Keratinocyte (primary cell): ENCODE measurements around the gene CIBAR2. TPM values are rescaled to one million over a fixed set of nuclear protein-coding genes. Genes with fewer than 3 reads are reported as not detected.

Source experiments
- DNase-seq: peaks from one replicate; pipeline ENCODE4 v3.0.0-alpha.2; 2011; ENCODE audit warnings: low read depth, missing footprints, low spot score
- FAIRE-seq: peaks from 2 replicates; lab custom pipeline; 2011; peaks lifted over from hg19 to GRCh38; lab: Jason Lieb, UNC
- H2AFZ ChIP-seq: 2 replicates; pipeline ENCODE4 v1.6.0; 2012; ENCODE audit warnings: low read length, control low read depth, inconsistent platforms; ENCODE audit not compliant: control insufficient read depth
- H3K27ac ChIP-seq: 2 replicates; pipeline ENCODE4 v1.5.1; 2011; ENCODE audit warnings: low read length; ENCODE audit not compliant: control insufficient read depth, insufficient read depth
- H3K27me3 ChIP-seq: 3 replicates; pipeline ENCODE4 v1.6.0; 2011; ENCODE audit warnings: low read length; ENCODE audit not compliant: control insufficient read depth, insufficient read depth; ENCODE audit errors: extremely low read depth
- H3K36me3 ChIP-seq, 2 experiments: 2 replicates in 1 of 2; 3 replicates in 1 of 2; pipeline ENCODE4 v1.5.1; 2011; ENCODE audit warnings: low read length in 2 of 2, mild to moderate bottlenecking in 1 of 2; ENCODE audit not compliant: control insufficient read depth in 2 of 2, insufficient read depth in 2 of 2; ENCODE audit errors: extremely low read depth in 1 of 2
- H3K4me1 ChIP-seq: 3 replicates; pipeline ENCODE4 v1.5.1; 2011; ENCODE audit warnings: low read length; ENCODE audit not compliant: control insufficient read depth, insufficient read depth; ENCODE audit errors: extremely low read depth
- H3K4me2 ChIP-seq: 3 replicates; pipeline ENCODE4 v1.6.0; 2011; ENCODE audit warnings: low read depth, low read length; ENCODE audit not compliant: control insufficient read depth, insufficient read depth; ENCODE audit errors: extremely low read depth
- H3K4me3 ChIP-seq, 3 experiments: fragments of 200-600 bp in 1 of 3; sonication (generic) in 1 of 3; 2 replicates in 2 of 3; 3 replicates in 1 of 3; pipeline ENCODE4 v1.5.1; 2011 to 2016; ENCODE audit warnings: low read length in 3 of 3, mild to moderate bottlenecking in 3 of 3, control low read depth in 2 of 3, inconsistent platforms in 1 of 3, low read depth in 1 of 3, mixed read lengths in 1 of 3, mixed run types in 1 of 3, moderate library complexity in 1 of 3; ENCODE audit not compliant: control insufficient read depth in 2 of 3, insufficient read depth in 2 of 3; ENCODE audit errors: extremely low read depth in 1 of 3
- H3K79me2 ChIP-seq: 2 replicates; pipeline ENCODE4 v1.6.0; 2012; ENCODE audit warnings: low read length; ENCODE audit not compliant: control insufficient read depth, insufficient read depth
- H3K9ac ChIP-seq: 3 replicates; pipeline ENCODE4 v1.6.0; 2011; ENCODE audit warnings: low read length; ENCODE audit not compliant: control insufficient read depth, insufficient read depth; ENCODE audit errors: extremely low read depth
- H3K9me1 ChIP-seq: 3 replicates; pipeline ENCODE4 v1.6.0; 2011; ENCODE audit warnings: low read length; ENCODE audit not compliant: control insufficient read depth, insufficient read depth; ENCODE audit errors: extremely low read depth
- H3K9me3 ChIP-seq: 2 replicates; pipeline ENCODE4 v1.5.1; 2012; ENCODE audit warnings: low read depth, low read length; ENCODE audit not compliant: control insufficient read depth
- H4K20me1 ChIP-seq: 3 replicates; pipeline ENCODE4 v1.6.0; 2011; ENCODE audit warnings: low read length; ENCODE audit not compliant: control insufficient read depth, insufficient read depth; ENCODE audit errors: extremely low read depth
- CTCF ChIP-seq, 3 experiments: IDR thresholded peaks in 1 of 3; conservative IDR thresholded peaks in 1 of 3; optimal IDR thresholded peaks in 1 of 3; 2 replicates in 2 of 3; 3 replicates in 1 of 3; pipeline versions ENCODE3 to v1.5.1; 2011; ENCODE audit warnings: low read length in 3 of 3, mild to moderate bottlenecking in 3 of 3, moderate library complexity in 2 of 3, control low read depth in 1 of 3, inconsistent platforms in 1 of 3; ENCODE audit not compliant: insufficient read depth in 2 of 3; ENCODE audit errors: extremely low read depth in 1 of 3
- EZH2 ChIP-seq: IDR thresholded peaks from one replicate; pipeline ENCODE4 v1.6.1; 2012; ENCODE audit warnings: inconsistent platforms, mild to moderate bottlenecking, low read length, moderate library complexity
- dilution Hi-C: fragments of 300-500 bp; cut with MboI; formaldehyde crosslinking; loops from one replicate; pipeline ENCODE4 v1.7.0; 2020; ENCODE audit warnings: low sequenced_read_pairs; ENCODE audit not compliant: extremely low pct_ligation_motif_present
- polyA plus RNA-seq, 5 experiments: library from polyadenylated mRNA; depleted of rRNA in 3 of 5; stranded (reverse) in 3 of 5; stranded (forward) in 1 of 5; unstranded in 1 of 5; fragments of >200 nt; gene quantifications; 1 replicate in 1 of 5; 2 replicates in 3 of 5; 3 replicates in 1 of 5; pipeline versions ENCODE4 v1.2.1 to v1.2.3, GENCODE V29; 2011 to 2012; ENCODE audit warnings: missing spikeins in 2 of 5, low read depth in 1 of 5, low replicate concordance in 1 of 5

Gene CIBAR2
- polyA plus RNA-seq, 1 donor (not counting 4 experiments of a cell fraction or from before 2014, with no cell fraction given): not detected

GRCh38 chr16:85157372-85157771 lies 45.1 kb upstream of the CIBAR2 start:
- H3K4me3 ChIP-seq: no peak overlapping the region
- H3K4me1 ChIP-seq: peaks cover 7% of the 10 kb centered on the region
- H3K4me2 ChIP-seq: no peak overlapping the region
- no peaks in the 10 kb centered on the region for H3K79me2 ChIP-seq
- H3K36me3 ChIP-seq: no peaks in the 10 kb centered on the region
- no peak overlapping the region for H3K9ac ChIP-seq
- no peak for DNase-seq
- dilution Hi-C loops: no loop called here
- no peaks in the 10 kb centered on the region for H4K20me1 ChIP-seq
- H3K9me1 ChIP-seq: no peaks in the 10 kb centered on the region
- TF ChIP-seq EZH2 (no peak), CTCF (optimal IDR thresholded peaks at IDR 0.05 in 1 of 3, IDR thresholded peaks at IDR 0.05 in 1 of 3, conservative IDR thresholded peaks at IDR 0.05 in 1 of 3; ENCODE audit: extremely low read depth in 1 of 3, insufficient read depth in 2 of 3, low read length in 3 of 3) (no peak)
- H3K9me3 ChIP-seq: no peaks in the 10 kb centered on the region
- H3K27me3 ChIP-seq: peaks cover 9% of the 10 kb centered on the region
- no peak overlapping the region for H2AFZ ChIP-seq
- H3K27ac ChIP-seq: no peak overlapping the region
- no peak for FAIRE-seq

GRCh38 chr16:85156869-85157268 lies 44.6 kb upstream of the CIBAR2 start:
- peaks cover 8% of the 10 kb centered on the region for H3K4me1 ChIP-seq
- dilution Hi-C loops: no loop called here
- no peak for FAIRE-seq
- H3K27me3 ChIP-seq: peaks cover 9% of the 10 kb centered on the region
- H3K27ac ChIP-seq: no peak overlapping the region
- no peaks in the 10 kb centered on the region for H3K36me3 ChIP-seq
- no peaks in the 10 kb centered on the region for H4K20me1 ChIP-seq
- H3K9me3 ChIP-seq: no peaks in the 10 kb centered on the region
- no peak overlapping the region for H3K9ac ChIP-seq
- no peaks in the 10 kb centered on the region for H3K79me2 ChIP-seq
- no peak overlapping the region for H3K4me2 ChIP-seq
- no peak for DNase-seq
- H2AFZ ChIP-seq: no peak overlapping the region
- no peaks in the 10 kb centered on the region for H3K9me1 ChIP-seq
- H3K4me3 ChIP-seq: no peak overlapping the region
- TF ChIP-seq CTCF (optimal IDR thresholded peaks at IDR 0.05 in 1 of 3, IDR thresholded peaks at IDR 0.05 in 1 of 3, conservative IDR thresholded peaks at IDR 0.05 in 1 of 3; ENCODE audit: extremely low read depth in 1 of 3, insufficient read depth in 2 of 3, low read length in 3 of 3): no peak
- no peak for TF ChIP-seq EZH2
